Fibroblast of upper back skin (primary cell): Measurements from ENCODE around the gene CTNNA3.
"Not testable (repeated sequence)": the region's sequence is repeated elsewhere in the genome, so short reads cannot be mapped to it uniquely, and the experiment has no call there.

Experiments used
- DNase-seq: peaks from one replicate; pipeline ENCODE4 v3.0.0-alpha.2; 2013

CTNNA3 gene

DNA sequence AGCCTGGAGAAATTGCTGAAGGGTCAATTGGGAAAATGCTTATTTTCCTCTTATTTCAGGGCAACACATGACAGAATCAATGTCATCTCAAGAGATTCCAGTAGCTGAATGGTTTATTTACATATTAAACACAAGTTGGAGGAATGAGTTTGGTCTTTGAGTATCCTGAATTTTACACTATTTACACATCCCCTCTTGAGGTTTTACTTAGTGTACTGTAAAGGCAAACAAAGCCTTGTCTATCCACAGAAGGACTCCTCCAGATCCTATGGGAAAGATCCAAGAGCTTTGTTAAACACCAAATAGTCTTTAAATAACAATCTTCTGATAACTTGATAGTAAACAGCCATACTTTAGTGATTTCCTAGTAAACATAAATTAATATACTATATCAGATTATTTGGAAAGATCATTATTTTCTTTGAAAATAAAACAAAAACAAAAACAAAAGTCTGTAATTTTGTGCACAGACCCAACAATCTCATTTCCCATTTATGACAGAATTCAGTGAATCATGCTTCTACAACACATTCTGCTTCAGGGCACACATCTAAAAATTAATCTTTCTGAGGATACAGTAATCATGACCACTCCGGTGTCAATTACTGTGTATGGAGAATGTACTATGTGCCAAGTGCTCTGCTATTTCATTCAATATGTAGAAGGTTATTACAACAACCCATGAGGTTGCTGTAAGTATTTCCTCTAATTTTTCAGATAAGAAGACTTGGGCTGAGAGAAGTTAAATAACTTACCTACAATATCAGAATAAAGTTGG, 1345.2 kb downstream of the CTNNA3 start:
- DNase-seq: no peak

DNA sequence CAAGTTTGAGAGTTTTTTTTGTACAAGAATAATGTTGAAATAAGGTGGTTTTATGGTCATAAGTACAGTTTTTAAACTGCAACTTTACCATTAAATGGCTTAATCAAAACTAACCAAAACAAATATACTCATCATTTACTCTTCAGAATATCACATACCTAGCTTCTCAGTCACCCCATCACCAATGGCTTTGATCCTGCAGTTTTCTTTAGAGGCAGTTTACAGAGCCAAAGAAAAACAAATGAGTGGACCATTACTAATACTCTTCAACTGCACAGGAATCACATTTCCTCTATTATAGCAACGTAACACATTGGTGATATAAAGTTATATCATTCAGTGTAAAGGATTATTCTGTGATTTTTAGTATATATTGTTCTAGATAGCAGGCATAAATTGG, 1346.3 kb downstream of the CTNNA3 start:
- peak; percentile 2 for DNase-seq

DNA sequence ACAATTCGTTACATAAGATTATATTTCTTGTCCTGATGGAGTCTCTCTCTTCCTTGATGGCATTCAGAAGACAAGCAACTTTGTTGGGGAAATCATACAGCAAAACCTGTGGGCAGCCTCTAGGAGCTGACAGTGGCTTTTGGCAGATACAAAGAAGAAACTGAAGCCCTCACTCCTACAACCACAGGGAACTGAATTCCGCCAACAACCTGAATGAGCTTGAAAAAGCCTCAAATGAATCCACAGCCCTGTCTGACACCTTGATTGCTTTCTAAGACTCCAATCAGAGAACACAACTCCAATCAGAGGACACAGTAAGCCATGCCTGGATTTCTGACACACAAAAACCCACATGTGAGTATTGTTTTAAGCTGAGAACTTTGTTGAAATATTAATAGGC, 1346.9 kb downstream of the CTNNA3 start:
- DNase-seq: no peak

DNA sequence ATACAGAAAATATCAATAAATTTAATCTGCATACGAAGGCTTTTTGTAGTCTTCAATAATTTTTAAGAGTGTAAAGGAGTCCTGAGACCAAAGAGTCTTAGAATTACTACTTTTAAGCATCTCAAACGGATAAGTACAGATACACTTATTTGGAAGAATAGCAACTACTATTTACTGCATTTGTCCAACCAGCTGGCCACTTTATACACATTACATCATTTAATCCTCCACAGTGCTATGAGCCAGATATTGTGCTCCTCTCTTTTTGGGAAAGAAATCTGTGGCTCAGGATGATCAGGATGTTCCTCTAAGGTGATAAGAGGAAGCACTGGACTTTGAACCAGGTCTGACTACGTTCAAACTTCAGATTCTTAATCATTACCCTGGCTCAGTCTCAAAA, 1358.8 kb downstream of the CTNNA3 start:
- DNase-seq: no peak

DNA sequence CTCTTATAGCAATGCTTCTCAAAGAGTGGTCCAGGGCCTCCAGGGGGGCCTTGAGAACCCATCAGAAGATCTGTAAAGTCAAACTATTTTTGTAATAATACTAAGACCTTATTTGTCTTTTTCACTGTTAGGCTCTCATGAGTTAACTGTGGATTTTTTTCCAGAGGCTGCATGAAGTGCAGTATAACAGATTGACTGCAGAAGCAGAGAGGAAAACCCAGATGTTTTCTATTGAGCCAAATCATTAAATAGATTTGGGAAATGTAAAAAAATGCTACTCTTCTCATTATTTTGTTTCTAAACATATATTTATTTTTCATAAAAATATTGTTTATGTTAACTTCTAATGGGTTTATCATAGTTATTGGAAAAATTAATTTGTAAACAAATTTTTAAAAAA, 1359.2 kb downstream of the CTNNA3 start:
- DNase-seq: no peak

DNA sequence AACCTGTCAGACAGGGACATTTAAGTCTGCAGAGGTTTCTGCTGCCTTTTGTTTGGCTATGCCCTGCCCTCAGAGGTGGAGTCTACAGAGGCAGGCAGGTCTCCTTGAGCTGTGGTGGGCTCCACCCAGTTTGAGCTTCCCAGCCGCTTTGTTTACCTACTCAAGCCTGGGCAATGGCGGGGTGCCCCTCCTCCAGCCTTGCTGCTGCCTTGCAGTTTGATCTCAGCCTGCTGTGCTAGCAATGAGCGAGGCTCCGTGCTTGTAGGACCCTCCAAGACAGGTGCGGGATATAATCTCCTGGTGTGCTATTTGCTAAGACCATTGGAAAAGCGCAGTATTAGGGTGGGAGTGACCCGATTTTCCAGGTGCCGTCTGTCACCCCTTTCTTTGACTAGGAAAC, 1360.2 kb downstream of the CTNNA3 start:
- DNase-seq: not testable (repeated sequence)

DNA sequence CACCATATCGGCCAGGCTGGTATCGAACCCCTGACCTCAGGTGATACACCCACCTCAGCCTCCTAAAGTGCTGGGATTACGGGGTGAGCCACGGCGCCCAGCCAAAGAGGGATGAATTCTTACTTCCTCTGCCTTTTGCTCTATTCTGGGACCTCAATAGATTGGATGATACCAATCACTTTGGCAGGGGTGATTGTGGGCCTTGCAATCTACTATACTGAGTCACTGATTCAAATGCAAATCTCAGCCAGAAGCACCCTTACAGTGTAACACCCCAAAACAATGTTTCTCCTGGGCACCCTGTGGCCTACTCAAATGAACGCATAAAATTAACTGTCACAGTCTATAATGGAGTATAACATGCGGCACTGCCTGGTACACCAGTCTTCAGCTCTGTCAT, 1366.8 kb downstream of the CTNNA3 start:
- DNase-seq: no peak

DNA sequence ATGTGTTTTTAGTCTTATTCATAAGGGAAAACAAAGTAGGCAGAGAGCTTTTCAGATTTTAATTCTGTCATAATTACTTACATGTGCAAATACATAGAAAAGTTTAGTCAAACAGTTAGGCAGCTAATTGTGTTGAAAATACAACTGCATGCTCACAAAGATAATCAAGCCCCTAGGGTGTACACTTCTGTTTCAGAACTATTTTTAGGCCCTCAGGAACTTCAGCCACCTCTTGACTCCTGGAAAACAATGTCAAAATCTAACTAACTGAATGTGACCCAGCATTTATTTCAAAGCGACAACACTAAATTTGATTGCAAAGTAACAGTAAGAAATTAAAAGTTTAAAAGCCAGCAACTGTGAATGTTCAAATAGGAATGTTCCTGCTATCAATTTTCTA, 1369.1 kb downstream of the CTNNA3 start:
- no peak for DNase-seq

DNA sequence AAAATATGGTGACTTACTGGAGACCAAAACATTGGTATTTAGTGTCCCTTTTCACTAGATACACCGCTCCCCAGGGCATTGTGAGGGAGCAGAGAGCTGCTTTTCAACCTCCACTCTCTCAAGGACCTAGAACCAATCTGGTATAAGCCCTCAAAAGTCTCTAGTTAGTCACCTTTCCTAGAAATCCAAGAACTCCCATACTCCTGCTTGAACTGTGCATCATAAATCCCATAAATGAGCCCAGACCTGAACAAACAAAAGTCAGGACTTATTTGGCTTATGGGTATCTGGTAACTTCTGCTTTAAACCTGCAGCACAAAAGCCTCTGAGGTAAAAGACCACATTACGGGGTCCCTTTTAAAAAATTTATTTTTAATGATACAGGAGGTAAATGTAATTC, 1373.2 kb downstream of the CTNNA3 start:
- no peak for DNase-seq

DNA sequence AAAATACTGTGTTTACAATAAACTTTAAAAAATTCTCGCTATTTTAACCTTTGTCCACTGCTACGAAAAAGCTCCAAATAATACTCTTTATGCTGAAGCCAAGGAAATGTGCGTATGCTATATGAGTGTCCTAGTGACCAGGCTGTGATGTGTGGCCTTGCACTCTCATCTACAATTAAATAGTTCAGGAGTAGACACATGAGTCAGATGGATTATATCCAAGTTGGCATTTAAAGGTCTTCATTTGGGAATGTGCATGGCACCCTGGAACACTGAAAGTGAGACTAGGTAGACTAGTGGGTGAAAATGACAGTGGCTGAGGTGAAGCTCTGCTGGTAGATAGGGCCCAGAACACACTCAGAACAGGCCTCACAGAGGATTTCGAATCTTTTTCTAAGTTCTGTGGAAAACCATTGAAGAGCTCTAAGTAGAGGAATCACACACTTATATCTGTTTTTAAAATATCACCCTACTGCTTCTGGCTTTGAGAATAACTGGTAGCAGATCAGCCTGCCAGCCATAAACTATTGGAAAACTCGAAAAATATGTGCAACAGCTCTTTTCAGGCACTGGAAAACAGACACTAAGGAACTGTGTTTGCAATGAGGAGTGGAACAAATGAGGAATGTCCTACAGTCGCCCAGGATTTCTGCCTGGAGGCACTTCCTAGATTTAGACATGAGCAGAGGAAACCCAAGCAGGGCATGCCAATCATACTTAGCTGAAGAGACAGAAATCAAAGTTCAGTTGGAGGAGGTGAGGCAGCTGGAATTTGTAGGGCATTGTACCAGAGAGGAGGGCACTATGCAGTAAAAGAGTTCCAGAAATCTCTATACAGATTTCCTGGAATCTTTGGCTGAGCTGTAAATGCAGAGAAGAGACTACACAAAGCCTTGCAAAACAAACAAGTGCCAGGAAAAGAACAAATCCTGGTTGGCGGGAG, 1374.0 kb downstream of the CTNNA3 start:
- peak; percentile 17 for DNase-seq

DNA sequence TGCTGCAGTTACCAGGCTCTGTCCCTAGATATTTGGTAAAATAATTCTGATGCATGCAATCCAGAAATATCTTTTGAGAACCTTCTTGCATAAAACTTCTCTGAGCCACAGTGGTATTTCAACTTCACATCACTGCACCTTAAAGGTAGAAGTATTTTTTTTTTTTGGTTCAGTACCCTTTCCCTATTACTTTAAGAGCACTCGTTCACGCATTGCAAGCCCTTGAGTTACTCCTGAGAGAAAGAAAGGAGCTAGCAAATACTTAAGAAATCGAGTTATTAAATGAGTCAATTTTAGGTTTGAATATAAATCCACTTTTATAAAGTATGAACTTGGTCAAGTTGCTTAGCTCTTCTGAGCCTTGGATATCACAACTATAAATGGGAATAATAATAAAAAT, 1377.2 kb downstream of the CTNNA3 start:
- DNase-seq: no peak

DNA sequence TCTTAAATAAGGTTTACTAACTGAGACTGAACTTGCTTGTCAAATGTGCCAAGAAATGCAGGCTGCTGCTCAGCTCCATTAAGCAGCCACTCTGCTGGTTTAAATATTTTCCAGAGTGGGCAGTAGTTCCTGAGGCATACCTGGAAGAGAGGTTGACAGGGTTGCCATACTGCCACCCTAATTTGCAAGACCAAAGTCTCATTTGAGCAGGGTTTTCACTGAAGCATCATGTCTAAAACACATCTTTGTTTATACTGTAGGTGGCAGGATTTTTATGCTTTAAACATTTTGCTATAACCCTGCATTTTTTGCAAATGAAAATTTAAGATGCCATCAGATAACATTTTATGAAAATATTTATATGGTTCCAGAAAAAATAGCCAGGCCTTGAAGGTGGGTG, 1388.2 kb downstream of the CTNNA3 start:
- DNase-seq: no peak

DNA sequence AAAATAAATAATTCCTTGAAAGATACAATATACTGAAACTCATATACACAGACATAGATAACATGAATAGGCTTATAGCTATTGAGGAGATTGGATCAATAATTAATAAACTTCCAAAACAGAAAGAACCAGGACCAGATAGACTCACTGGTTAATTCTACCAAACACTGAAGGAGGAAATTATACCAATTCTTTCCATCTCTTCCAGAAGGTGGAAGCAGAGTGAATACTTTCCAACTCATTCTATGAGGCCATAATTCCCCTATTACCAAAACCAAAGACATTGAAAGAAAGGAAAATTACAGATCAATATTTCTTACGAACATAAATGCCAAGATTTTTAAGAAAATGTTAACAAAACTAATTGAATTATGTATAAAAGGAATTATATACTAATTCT, 1394.9 kb downstream of the CTNNA3 start:
- DNase-seq: no peak

DNA sequence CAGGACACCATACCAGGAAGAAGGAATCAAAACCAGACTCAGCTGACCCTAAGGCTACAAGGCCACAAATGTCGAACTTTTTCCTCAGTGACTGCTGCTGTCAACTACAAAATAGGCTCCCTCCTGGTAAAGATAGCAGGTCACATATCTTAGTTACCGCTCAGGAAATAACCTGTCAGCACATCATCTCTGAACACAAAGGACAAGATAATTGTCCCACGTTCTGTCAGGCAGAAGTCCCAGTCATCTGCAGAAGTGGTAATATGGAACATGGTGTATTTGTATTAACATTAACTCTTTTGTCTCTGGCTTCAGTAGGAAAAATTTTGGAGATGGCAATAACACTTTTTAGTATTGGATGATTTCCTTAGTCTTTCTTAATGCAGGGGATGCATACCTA, 1400.4 kb downstream of the CTNNA3 start:
- DNase-seq: no peak

DNA sequence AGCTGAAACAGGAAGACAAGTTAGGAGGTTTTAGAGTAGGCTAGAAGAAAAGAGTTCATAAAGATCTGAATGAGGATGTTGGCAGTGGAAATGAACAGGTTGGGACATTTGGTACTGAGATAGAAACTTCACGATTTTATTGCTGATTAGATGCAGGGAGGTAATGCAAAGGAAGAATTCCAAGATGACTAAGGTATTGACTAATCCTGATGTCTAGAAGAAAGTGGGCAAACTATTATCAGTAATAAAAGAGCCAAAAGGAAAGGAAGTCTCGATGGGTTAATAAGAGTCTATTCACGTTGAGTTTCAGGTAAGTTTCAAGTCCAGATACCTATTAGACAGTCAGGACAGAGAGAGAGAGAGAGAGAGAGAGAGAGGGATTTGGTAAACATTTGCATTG, 1401.5 kb downstream of the CTNNA3 start:
- no peak for DNase-seq

DNA sequence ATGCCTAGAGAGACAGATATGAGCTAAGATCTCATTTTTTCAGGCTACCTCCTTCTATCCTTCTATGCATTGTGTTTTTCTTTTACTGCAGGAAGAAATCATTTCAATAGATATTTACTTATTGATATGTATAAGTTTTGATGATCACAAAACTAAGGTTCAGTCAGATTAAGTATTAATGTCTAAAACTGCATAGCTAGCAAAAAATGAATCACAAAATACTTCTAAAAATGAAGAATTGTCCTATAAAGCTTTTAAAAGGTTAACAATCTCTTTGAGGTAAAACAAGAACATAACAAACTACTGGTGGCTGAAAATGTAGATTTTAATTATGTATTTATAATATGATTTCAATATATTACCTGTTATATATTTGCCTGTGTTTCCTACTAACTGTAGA, 1403.1 kb downstream of the CTNNA3 start:
- no peak for DNase-seq

DNA sequence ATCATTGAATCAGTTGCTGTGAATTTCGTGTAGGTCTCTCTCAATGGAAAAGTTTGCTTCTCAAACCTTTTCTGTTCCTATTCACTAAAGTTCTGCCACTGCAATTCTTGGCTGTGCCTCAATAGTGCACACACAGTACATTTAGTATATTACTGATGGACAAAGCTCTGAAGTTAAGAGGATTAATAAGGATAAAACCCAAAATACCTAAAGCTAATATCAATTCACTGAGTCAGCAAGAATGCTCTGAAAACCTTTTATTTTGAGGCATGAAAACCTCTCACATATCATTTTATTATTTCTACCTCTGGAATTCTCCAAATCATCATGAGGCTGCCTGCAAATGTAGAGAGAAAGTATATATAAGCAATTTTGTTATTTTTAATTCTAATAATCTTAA, 1403.5 kb downstream of the CTNNA3 start:
- no peak for DNase-seq

DNA sequence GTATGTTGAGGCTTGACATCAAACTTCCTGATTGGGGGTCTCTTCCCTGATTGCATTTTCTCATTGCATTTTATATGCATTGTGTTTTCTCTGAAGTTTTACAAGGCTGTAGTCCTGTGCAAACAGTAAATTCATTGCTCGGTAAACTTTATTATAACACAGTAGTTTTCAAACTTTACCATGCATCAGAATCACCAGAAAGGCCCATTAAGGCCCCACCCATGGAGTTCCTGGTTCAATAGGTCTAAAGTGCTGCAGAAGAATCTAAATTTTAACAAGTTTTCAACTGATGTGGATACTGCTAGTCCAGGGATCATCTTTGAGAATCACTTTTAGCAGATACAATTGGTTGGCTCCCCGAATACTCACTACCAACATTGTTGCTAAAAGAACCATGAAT, 1404.9 kb downstream of the CTNNA3 start:
- DNase-seq: no peak

DNA sequence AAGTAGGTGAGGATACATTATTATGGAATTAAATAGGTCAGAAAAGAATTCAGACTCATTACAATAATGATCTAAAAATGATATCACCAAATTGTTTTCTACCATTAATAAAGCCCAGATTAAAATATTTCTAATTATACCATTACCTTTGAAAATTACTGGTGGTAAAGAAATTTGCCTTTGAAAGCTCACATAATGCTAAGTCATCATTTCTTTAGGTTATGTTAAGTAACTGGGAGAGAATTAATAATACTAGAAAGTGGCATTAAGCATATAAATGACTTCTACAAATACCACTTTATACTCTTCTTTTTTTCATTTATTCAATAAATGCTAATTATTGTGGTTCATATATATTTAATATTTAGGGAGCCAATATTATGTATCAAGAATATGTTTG, 1411.4 kb downstream of the CTNNA3 start:
- no peak for DNase-seq

DNA sequence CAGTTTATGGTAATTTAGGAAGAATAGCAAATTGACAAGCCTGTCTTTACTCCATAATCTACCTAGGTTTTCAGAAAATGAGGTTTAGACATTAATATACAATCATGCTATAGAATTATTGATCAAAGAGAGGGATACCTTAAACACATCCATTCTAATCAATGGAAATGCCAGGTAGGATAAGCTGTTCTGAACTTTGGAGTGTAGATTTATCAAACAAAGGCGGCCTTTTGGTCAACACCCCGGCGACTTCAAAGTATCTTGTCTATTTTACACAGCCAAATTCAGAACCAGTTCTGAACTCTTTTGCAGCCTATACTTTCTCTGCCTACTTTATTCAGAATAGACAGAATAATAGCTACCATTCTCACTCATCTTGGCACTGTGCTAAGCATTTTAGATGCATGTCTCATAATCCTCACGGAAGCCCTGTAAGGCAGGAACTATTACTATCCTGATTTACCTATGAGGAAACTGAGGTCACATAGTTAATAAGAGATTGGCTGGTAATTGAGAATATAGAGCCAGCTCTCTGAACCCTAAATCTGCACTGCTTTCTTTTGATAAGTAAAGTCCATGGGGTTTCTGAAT, 1412.0 kb downstream of the CTNNA3 start:
- DNase-seq: no peak

DNA sequence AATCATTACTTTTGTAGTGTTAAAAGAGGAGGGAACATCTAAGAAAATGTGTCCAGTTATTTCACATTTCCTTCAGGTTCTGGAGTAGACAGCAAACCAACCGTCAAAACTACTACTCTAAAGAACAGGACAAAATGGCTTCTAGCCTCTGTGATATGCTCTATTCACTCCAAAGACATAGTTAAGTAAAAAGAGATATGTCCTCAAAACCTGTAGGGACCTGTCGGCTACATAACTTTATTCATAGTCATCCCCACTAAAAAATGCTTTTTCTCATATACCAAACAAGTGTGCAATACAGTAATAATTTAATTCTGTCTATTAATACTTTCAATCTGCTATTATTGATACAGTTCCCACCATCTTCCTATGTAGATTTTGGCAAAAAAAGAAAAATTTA, 1412.9 kb downstream of the CTNNA3 start:
- no peak for DNase-seq

DNA sequence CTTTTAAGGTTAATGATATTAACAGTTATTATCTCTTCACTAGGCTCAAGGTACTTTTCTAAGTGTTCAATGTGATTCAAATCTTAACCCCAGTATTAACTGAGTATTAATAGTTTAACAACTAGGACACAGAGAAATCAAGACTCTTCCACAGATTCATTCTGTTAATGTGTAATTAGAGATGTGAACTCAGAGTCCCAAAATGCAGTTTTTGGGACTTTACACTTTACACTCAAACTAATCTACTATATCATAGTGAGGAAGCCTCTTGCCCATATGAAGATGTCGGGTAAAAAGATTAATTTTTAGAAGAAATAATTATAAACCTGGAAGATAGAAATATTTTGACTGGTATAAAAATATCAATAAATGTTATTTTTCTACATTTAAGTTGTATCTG, 1414.7 kb downstream of the CTNNA3 start:
- no peak for DNase-seq

DNA sequence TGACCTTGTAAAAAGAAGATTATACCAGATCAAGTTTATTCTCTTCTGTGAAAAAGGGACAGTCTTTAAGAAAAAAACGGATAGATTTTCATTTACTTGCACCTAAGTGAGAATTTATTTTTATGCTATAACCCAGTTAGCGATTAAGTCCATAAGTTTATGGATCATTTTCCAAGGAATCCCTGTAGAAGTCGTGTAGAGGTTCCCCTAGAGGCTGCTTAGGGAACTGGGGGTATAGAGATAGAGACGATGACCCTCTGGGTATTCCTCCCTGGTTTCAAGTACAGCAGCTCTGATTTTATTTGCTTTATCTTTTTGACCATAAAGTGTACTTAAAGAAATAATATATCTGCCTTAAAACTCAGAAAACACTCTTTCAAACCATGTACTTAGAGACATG, 1418.5 kb downstream of the CTNNA3 start:
- DNase-seq: no peak

DNA sequence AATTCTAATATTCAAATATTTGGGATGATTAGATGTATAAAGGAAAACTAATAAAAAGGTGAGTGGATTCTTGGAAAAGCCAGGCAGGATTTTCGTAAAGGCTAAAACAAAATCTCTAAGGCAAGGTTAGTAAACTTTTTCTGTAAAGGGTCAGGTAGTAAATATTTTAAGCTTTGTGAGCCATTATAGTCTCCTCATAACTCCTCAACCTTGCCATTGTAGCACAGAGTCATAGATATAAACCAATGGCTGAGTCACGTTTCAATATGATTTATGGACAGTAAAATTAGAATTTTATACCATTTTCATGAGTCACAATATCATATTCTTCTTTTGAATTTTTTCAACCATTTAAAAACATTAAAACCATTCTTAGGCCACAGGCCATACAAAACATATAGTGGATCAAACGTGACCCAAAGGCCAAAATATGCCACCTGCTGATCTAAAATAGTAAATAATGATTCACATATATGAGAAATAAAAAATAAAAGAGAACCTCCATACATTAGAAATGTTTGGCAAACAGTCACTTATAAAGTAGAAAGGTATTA, 1422.0 kb downstream of the CTNNA3 start:
- DNase-seq: no peak
